ENCODE measurements around the gene KIF12.
"Not testable (repeated sequence)": the region's sequence is repeated elsewhere in the genome, so short reads cannot be mapped to it uniquely, and the experiment has no call there.

KIF12 gene

GRCh38 chr9:114043660-114044059, 55.4 kb downstream of the KIF12 start:
- H3K27ac Mint-ChIP-seq; DNase-seq; ATAC-seq (replicated peaks); H3K36me3 Mint-ChIP-seq (ENCODE audit: insufficient read depth); H3K9me3 Mint-ChIP-seq; H3K4me1 Mint-ChIP-seq (ENCODE audit: low read depth in 2 of 2); H3K4me3 Mint-ChIP-seq: not testable (repeated sequence)
- peaks cover 0 to 23% of the 10 kb centered on the region in 2 donors for H3K27me3 Mint-ChIP-seq

All from effector memory CD8-positive, alpha-beta T cell (primary cell).